Fibroblast of mammary gland (primary cell): ENCODE data around the gene SECISBP2L.

Experiments
- DNase-seq: peaks from one replicate; pipeline ENCODE4 v3.0.0-alpha.2; 2010; ENCODE audit warnings: low read depth
- H3K4me3 ChIP-seq: 2 replicates; pipeline ENCODE4 v1.5.1; 2011; ENCODE audit warnings: low read depth, mild to moderate bottlenecking, low read length, moderate library complexity; ENCODE audit not compliant: control insufficient read depth
- TF ChIP-seq, protein P1 (sequence below): conservative IDR thresholded peaks from 2 replicates; pipeline ENCODE4 v1.5.1; 2011; ENCODE audit warnings: low read depth, low read length, inconsistent platforms; ENCODE audit not compliant: control insufficient read depth, insufficient read depth

SECISBP2L gene

DNA sequence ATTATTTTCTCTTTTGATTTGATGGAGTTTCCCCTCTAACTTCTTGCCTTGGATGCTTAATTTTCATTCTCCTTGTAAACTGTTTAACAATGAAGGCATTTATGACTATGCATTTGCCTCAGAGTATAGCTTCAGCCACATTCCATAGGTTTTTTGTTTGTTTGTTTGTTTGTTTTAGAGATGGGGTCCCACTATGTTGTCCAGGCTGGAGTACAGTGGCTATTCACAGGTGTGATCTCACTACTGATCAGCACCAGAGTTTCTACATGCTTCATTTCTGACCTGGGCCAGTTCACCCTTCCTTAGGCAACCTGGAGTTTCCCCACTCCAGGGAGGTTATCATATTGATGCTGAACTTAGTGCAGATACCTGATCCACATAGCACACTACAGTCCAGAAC, 4.1 kb downstream of the SECISBP2L start:
- DNase-seq, result no peak
- TF ChIP-seq, protein P1, sequence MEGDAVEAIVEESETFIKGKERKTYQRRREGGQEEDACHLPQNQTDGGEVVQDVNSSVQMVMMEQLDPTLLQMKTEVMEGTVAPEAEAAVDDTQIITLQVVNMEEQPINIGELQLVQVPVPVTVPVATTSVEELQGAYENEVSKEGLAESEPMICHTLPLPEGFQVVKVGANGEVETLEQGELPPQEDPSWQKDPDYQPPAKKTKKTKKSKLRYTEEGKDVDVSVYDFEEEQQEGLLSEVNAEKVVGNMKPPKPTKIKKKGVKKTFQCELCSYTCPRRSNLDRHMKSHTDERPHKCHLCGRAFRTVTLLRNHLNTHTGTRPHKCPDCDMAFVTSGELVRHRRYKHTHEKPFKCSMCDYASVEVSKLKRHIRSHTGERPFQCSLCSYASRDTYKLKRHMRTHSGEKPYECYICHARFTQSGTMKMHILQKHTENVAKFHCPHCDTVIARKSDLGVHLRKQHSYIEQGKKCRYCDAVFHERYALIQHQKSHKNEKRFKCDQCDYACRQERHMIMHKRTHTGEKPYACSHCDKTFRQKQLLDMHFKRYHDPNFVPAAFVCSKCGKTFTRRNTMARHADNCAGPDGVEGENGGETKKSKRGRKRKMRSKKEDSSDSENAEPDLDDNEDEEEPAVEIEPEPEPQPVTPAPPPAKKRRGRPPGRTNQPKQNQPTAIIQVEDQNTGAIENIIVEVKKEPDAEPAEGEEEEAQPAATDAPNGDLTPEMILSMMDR, result no peak
- no peak overlapping the region for H3K4me3 ChIP-seq

- DNase-seq, result peak; percentile 12
- TF ChIP-seq, protein P1, result no peak
- H3K4me3 ChIP-seq, result no peak overlapping the region
Measured at GRCh38 chr15:49041426-49041825, 4.8 kb downstream of the SECISBP2L start.

DNA sequence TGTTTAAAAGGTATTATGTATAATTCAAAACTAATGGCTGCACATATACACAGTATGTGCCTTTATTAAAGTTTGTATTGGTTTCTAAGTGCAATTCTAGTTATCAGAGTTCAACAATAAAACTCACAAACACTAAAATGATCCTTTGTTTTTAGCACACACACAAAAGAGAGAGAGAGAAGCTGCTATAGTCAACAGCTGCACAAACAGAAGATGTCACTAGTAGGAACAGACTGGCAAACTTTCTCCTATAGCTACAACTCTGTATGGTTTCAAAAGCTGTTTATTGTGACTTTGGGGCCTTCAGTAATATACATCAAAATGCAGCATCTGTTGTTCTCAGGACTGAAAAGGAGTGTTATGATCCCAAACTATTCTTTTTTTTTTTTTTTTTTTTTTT, 6.1 kb downstream of the SECISBP2L start:
- TF ChIP-seq, protein P1, result no peak
- no peak for DNase-seq
- no peak overlapping the region for H3K4me3 ChIP-seq

- TF ChIP-seq, protein P1, result no peak
- no peak overlapping the region for H3K4me3 ChIP-seq
- peak; percentile 27 for DNase-seq
Measured at GRCh38 chr15:49038382-49038781, 7.9 kb downstream of the SECISBP2L start.

- no peak overlapping the region for H3K4me3 ChIP-seq
- DNase-seq, result no peak
Measured at GRCh38 chr15:49037546-49037940, 8.7 kb downstream of the SECISBP2L start.

DNA sequence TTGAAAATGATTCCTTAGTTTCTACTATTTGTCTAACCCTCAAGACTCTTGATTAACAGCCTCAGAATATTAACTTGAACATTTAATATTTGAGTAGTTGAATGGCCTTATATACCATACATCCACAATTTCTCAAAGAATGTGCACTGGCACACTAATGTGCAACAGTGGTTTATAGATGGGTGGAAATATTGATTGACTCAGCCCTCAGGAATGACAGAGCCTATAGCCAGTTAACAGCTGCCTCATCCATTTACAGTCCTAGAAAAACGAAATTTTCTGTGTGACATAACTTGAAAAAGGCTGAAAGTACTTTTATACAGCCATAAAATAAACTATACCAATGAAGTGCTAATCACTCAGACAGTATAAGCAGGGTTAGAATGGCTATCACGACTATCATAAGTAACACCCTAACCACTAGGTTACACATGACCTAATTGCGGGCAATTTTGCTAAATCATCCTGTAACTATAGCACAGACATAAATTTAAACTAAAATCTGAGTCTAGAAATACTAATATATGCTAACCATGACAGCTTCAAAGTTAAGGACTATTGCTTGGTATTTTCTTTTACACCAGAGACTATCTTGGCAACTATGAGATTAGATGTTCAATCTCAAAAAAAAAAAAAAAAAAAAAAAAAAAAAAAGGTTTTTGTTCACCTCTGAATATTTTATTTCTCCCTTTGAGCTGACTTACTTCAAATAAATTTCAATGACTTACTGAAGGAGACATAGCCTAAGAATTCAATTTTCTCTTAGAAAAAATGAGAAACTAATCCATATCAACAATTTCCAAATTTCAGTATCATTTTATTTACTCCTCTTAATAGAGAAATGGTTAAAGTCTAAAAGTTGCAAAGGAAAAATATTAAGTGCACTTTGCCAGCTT, 9.3 kb downstream of the SECISBP2L start:
- peak; percentile 55 for DNase-seq
- TF ChIP-seq, protein P1, result no peak
- no peak overlapping the region for H3K4me3 ChIP-seq

More at GRCh38 chr15:49037546-49037940, 8.7 kb downstream of the SECISBP2L start:
- TF ChIP-seq, protein P1, result no peak
